Right lobe of liver (tissue), 6 donors: ENCODE measurements around the gene C4orf50. TPM values are rescaled to one million over a fixed set of nuclear protein-coding genes. Genes with fewer than 3 reads are reported as not detected.

Experiments
- ATAC-seq, 4 donors: fragments of 200-7000 bp; cut with Tn5 transposase; one replicate each; pipeline ENCODE4 v1.9.1; 2020; ENCODE audit warnings: mild to moderate bottlenecking in 4 of 4, moderate library complexity in 4 of 4
- DNase-seq, 3 donors: peaks; one replicate each; pipeline ENCODE4 v3.0.0-alpha.2; 2020
- H3K27ac ChIP-seq, 3 donors: fragments of 200-600 bp; one replicate each; pipeline ENCODE4 v1.8.0; 2022
- H3K27me3 ChIP-seq, 2 donors: fragments of 200-600 bp; one replicate each; pipeline ENCODE4 v1.8.0; 2022
- H3K36me3 ChIP-seq, 4 donors: fragments of 200-600 bp; sonication (generic) in 1 of 4; one replicate each; pipeline versions ENCODE4 v1.5.1 to v1.8.0; 2017 to 2022; ENCODE audit warnings: control low read depth in 1 of 4
- H3K4me1 ChIP-seq, 4 donors: fragments of 200-600 bp; sonication (generic) in 1 of 4; one replicate each; pipeline versions ENCODE4 v1.5.1 to v1.8.0; 2017 to 2022; ENCODE audit warnings: control low read depth in 1 of 4
- H3K4me3 ChIP-seq, 3 donors: fragments of 200-600 bp; one replicate each; pipeline ENCODE4 v1.8.0; 2022
- H3K9me3 ChIP-seq, 4 donors: fragments of 200-600 bp; sonication (generic) in 1 of 4; one replicate each; pipeline versions ENCODE4 v1.5.1 to v1.8.0; 2017 to 2022; ENCODE audit warnings: control low read depth in 1 of 4
- CTCF ChIP-seq, 4 donors: fragments of 200-600 bp in 3 of 4; fragments of 450-650 bp in 1 of 4; IDR thresholded peaks; one replicate each; pipeline versions ENCODE4 v1.5.1 to v1.8.0; 2016 to 2022; ENCODE audit warnings: antibody characterized with exemption in 4 of 4, mild to moderate bottlenecking in 2 of 4
- POLR2A ChIP-seq: fragments of 450-650 bp; IDR thresholded peaks from one replicate; pipeline ENCODE4 v1.6.1; 2017; ENCODE audit warnings: antibody characterized with exemption, mild to moderate bottlenecking
- WGBS: methylation state at CpG from one replicate; pipeline ENCODE4 v1.1.6; 2018; ENCODE audit warnings: low coverage, low lambda C conversion rate; ENCODE audit not compliant: insufficient coverage; ENCODE audit errors: missing lambda C conversion rate; 5-methylcytosine and 5-hydroxymethylcytosine counted together
- intact Hi-C, 2 donors: fragments of 100-400 bp; cut with DNase I; formaldehyde crosslinking; loops; one replicate each; pipeline versions ENCODE4 v1.11.2 to v1.14.1; 2022
- total RNA-seq, 6 experiments: library from RNA; depleted of rRNA in 2 of 6; stranded (reverse); fragments of >200 nt in 2 of 6; fragmentation: NEBNext Ultra II Directional in 3 of 6; extraction: Animal tissue kit (Norgen Biotek cat#: 25700) in 3 of 6; gene quantifications; one replicate each; pipeline versions ENCODE4 v1.1.0 to v1.2.4, GENCODE V29; 2016 to 2023
- donor health status: DM: no; HTN: yes; CAD: no.
- donor health status: DM: no; HTN: no; CAD: no.
- donor health status: DM: no; HTN: no; CAD: no.
- donor health status: DM: no; HTN: yes; CAD: no.
- donor health status: DM: no; HTN: yes; CAD: no.

Gene C4orf50
- total RNA-seq, 6 experiments from 2014 or later, result under 0.01 to 0.06 TPM; not detected in 4

- intact Hi-C loops, result no loop called here
- 47% methylated on average over 9 of the region's 9 CpGs for WGBS
- Histone ChIP-seq H3K9me3 (no peaks in the 10 kb centered on the region), H3K27ac (no peak overlapping the region), H3K27me3 (no peaks in the 10 kb centered on the region), H3K4me1 (no peaks in the 10 kb centered on the region), H3K36me3 (no peaks in the 10 kb centered on the region), H3K4me3 (no peak overlapping the region)
- no peak for ATAC-seq
- DNase-seq, result no peak
- TF ChIP-seq POLR2A (no peak), CTCF (IDR thresholded peaks at IDR 0.05) (no peak)
Measured at GRCh38 chr4:5931526-5931925, 86.7 kb downstream of the C4orf50 start.

- Histone ChIP-seq H3K27me3 (no peaks in the 10 kb centered on the region), H3K27ac (no peak overlapping the region), H3K4me1 (no peaks in the 10 kb centered on the region), H3K4me3 (no peak overlapping the region), H3K9me3 (no peaks in the 10 kb centered on the region), H3K36me3 (no peaks in the 10 kb centered on the region)
- TF ChIP-seq CTCF (IDR thresholded peaks at IDR 0.05), result no peak
- no peak for TF ChIP-seq POLR2A
- WGBS, result 59% methylated on average over 6 of the region's 7 CpGs
- DNase-seq (no peak), ATAC-seq (no peak)
- intact Hi-C loops, result no loop called here
Measured at GRCh38 chr4:5930876-5931275, 87.4 kb downstream of the C4orf50 start.

GRCh38 chr4:5930456-5930855, 87.8 kb downstream of the C4orf50 start:
- WGBS, result 68% methylated on average over 7 of the region's 8 CpGs
- no peaks in the 10 kb centered on the region for H3K9me3 ChIP-seq
- ATAC-seq (no peak), DNase-seq (no peak)
- H3K36me3 ChIP-seq, result no peaks in the 10 kb centered on the region
- no peak for TF ChIP-seq POLR2A
- no peak overlapping the region for H3K27ac ChIP-seq
- no peak overlapping the region for H3K4me3 ChIP-seq
- intact Hi-C loops, result no loop called here
- no peaks in the 10 kb centered on the region for H3K27me3 ChIP-seq
- H3K4me1 ChIP-seq, result no peaks in the 10 kb centered on the region

GRCh38 chr4:5928844-5929420, 89.3 kb downstream of the C4orf50 start:
- intact Hi-C loops, result no loop called here
- TF ChIP-seq CTCF (IDR thresholded peaks at IDR 0.05) (no peak), POLR2A (no peak)
- H3K36me3 ChIP-seq, result no peaks in the 10 kb centered on the region
- no peaks in the 10 kb centered on the region for H3K4me1 ChIP-seq
- H3K27me3 ChIP-seq, result no peaks in the 10 kb centered on the region
- H3K9me3 ChIP-seq, result no peaks in the 10 kb centered on the region
- ATAC-seq (no peak), DNase-seq (no peak)
- H3K27ac ChIP-seq, result no peak overlapping the region
- H3K4me3 ChIP-seq, result no peak overlapping the region
- WGBS, result 57% methylated on average over 8 of the region's 8 CpGs

GRCh38 chr4:5928274-5928673, 90.0 kb downstream of the C4orf50 start:
- H3K36me3 ChIP-seq, result no peaks in the 10 kb centered on the region
- DNase-seq (no peak), ATAC-seq (no peak)
- no peaks in the 10 kb centered on the region for H3K9me3 ChIP-seq
- WGBS, result 32% methylated on average over 3 of the region's 8 CpGs
- no peak overlapping the region for H3K4me3 ChIP-seq
- H3K27ac ChIP-seq, result no peak overlapping the region
- H3K27me3 ChIP-seq, result no peaks in the 10 kb centered on the region
- intact Hi-C loops, result no loop called here
- no peaks in the 10 kb centered on the region for H3K4me1 ChIP-seq
- TF ChIP-seq CTCF (IDR thresholded peaks at IDR 0.05), result no peak
- TF ChIP-seq POLR2A, result no peak
